OCI-LY1 (cell line): Measurements from ENCODE around the gene AFP.

Experiments used
- H2AFZ ChIP-seq: fragments of 200-600 bp; sonication (generic), shearing (Covaris generic); 2 replicates; pipeline ENCODE4 v1.6.0; 2014; ENCODE audit warnings: antibody characterized with exemption, mild to moderate bottlenecking, low read length
- H3F3A ChIP-seq: fragments of 200-600 bp; sonication (generic), shearing (Covaris generic); 2 replicates; pipeline ENCODE4 v1.6.0; 2014; ENCODE audit warnings: mild to moderate bottlenecking, antibody characterized with exemption, low read length, moderate library complexity; ENCODE audit not compliant: insufficient read depth
- H3K27ac ChIP-seq: fragments of 200-600 bp; sonication (generic); 2 replicates; pipeline ENCODE4 v1.5.1; 2014; ENCODE audit warnings: low read length, mixed run types, mild to moderate bottlenecking, low read depth; ENCODE audit not compliant: poor library complexity, severe bottlenecking
- H3K27me3 ChIP-seq: fragments of 200-600 bp; sonication (generic); 2 replicates; pipeline ENCODE4 v1.6.0; 2014; ENCODE audit warnings: antibody characterized with exemption, mild to moderate bottlenecking, low read length, moderate library complexity; ENCODE audit not compliant: insufficient read depth
- H3K36me3 ChIP-seq: fragments of 200-600 bp; sonication (generic); 2 replicates; pipeline ENCODE4 v1.6.1; 2014; ENCODE audit warnings: mild to moderate bottlenecking, antibody characterized with exemption, low read length, moderate library complexity, mixed read lengths; ENCODE audit not compliant: insufficient read depth
- H3K4me1 ChIP-seq: fragments of 200-600 bp; sonication (generic); 2 replicates; pipeline ENCODE4 v1.5.1; 2014; ENCODE audit warnings: mild to moderate bottlenecking, low read length, moderate library complexity; ENCODE audit not compliant: insufficient read depth, severe bottlenecking
- H3K4me2 ChIP-seq: fragments of 200-600 bp; sonication (generic), shearing (Covaris generic); 2 replicates; pipeline ENCODE4 v1.6.1; 2014; ENCODE audit warnings: low read length
- H3K4me3 ChIP-seq: fragments of 200-600 bp; sonication (generic); 2 replicates; pipeline ENCODE4 v1.5.1; 2014; ENCODE audit warnings: low read length, low read depth, mild to moderate bottlenecking, mixed read lengths; ENCODE audit not compliant: poor library complexity, severe bottlenecking
- H3K79me2 ChIP-seq: fragments of 200-600 bp; shearing (Covaris generic); 2 replicates; pipeline ENCODE4 v1.6.1; 2016; ENCODE audit warnings: mixed run types, low read length, mixed read lengths; ENCODE audit not compliant: insufficient read depth
- H3K9ac ChIP-seq: fragments of 200-600 bp; sonication (generic), shearing (Covaris generic); 2 replicates; pipeline ENCODE4 v1.6.1; 2014; ENCODE audit warnings: mild to moderate bottlenecking, low read length, mixed read lengths
- H3K9me2 ChIP-seq: fragments of 200-600 bp; sonication (generic), shearing (Covaris generic); 2 replicates; pipeline ENCODE4 v1.6.1; 2014; ENCODE audit warnings: low read depth, mild to moderate bottlenecking, low read length, mixed read lengths
- H3K9me3 ChIP-seq: fragments of 200-600 bp; shearing (Covaris generic); 2 replicates; pipeline ENCODE4 v1.6.1; 2014; ENCODE audit warnings: low read length, mixed read lengths
- H4K20me1 ChIP-seq: fragments of 200-600 bp; sonication (generic), shearing (Covaris generic); 2 replicates; pipeline ENCODE4 v1.6.0; 2016; ENCODE audit warnings: mild to moderate bottlenecking, low read length; ENCODE audit not compliant: insufficient read depth
- CTCF ChIP-seq: fragments of 200-600 bp; sonication (generic), shearing (Covaris generic); IDR thresholded peaks from 2 replicates; pipeline ENCODE4 v1.5.1; 2017; ENCODE audit warnings: mild to moderate bottlenecking, antibody characterized with exemption, low read length, moderate library complexity, mixed read lengths
- EZH2 ChIP-seq: fragments of 200-600 bp; sonication (generic), shearing (Covaris generic); IDR thresholded peaks from 2 replicates; pipeline ENCODE4 v1.8.0; 2017; ENCODE audit warnings: borderline replicate concordance, mixed run types, mild to moderate bottlenecking, antibody characterized with exemption, low read length, moderate library complexity, mixed read lengths

Gene AFP

DNA sequence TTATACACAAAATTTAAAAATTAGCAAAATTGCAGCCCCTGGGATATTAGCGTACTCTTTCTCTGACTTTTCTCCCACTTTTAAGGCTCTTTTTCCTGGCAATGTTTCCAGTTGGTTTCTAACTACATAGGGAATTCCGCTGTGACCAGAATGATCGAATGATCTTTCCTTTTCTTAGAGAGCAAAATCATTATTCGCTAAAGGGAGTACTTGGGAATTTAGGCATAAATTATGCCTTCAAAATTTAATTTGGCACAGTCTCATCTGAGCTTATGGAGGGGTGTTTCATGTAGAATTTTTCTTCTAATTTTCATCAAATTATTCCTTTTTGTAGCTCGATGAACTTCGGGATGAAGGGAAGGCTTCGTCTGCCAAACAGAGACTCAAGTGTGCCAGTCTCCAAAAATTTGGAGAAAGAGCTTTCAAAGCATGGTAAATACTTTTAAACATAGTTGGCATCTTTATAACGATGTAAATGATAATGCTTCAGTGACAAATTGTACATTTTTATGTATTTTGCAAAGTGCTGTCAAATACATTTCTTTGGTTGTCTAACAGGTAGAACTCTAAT lies 26.0 kb upstream of the AFP start:
- no peak for TF ChIP-seq CTCF
- TF ChIP-seq EZH2: no peak
- Histone ChIP-seq H3K9me2 (no peaks in the 10 kb centered on the region), H3K36me3 (no peaks in the 10 kb centered on the region), H3K9me3 (no peaks in the 10 kb centered on the region), H3K79me2 (no peaks in the 10 kb centered on the region), H3K4me2 (no peak overlapping the region), H3K27me3 (no peaks in the 10 kb centered on the region), H3K27ac (no peak overlapping the region), H4K20me1 (no peaks in the 10 kb centered on the region; the same call in 1 of the 2 replicates), H3K4me1 (no peaks in the 10 kb centered on the region), H3K4me3 (no peak overlapping the region), H2AFZ (no peak overlapping the region), H3K9ac (no peak overlapping the region), H3F3A (no peaks in the 10 kb centered on the region)

DNA sequence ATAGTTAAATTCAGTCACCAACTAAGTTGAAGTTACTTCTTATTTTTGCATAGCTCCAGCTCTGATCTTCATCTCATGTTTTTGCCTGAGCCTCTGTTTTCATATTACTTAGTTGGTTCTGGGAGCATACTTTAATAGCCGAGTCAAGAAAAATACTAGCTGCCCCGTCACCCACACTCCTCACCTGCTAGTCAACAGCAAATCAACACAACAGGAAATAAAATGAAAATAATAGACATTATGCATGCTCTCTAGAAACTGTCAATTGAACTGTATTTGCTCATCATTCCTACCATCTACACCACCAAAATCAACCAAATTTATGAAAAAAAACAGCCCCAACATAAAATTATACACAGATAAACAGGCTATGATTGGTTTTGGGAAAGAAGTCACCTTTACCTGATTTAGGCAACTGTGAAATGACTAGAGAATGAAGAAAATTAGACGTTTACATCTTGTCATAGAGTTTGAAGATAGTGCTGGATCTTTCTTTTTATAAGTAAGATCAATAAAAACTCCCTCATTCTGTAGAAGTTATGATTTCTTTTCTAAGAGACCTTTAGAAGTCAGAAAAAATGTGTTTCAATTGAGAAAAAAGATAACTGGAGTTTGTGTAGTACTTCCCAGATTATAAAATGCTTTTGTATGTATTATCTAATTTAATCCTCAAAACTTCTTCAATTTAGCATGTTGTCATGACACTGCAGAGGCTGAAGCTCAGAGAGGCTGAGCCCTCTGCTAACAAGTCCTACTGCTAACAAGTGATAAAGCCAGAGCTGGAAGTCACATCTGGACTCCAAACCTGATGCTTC lies 24.9 kb upstream of the AFP start:
- Histone ChIP-seq H3K27me3 (no peaks in the 10 kb centered on the region), H3K27ac (no peak overlapping the region), H3F3A (no peaks in the 10 kb centered on the region), H3K4me2 (no peak overlapping the region), H3K9me2 (no peaks in the 10 kb centered on the region), H3K4me1 (no peaks in the 10 kb centered on the region), H3K36me3 (no peaks in the 10 kb centered on the region), H2AFZ (no peak overlapping the region), H3K4me3 (no peak overlapping the region), H4K20me1 (no peaks in the 10 kb centered on the region; the same call in 1 of the 2 replicates), H3K9me3 (no peaks in the 10 kb centered on the region), H3K9ac (no peak overlapping the region), H3K79me2 (no peaks in the 10 kb centered on the region)
- TF ChIP-seq EZH2 (no peak), CTCF (no peak)

DNA sequence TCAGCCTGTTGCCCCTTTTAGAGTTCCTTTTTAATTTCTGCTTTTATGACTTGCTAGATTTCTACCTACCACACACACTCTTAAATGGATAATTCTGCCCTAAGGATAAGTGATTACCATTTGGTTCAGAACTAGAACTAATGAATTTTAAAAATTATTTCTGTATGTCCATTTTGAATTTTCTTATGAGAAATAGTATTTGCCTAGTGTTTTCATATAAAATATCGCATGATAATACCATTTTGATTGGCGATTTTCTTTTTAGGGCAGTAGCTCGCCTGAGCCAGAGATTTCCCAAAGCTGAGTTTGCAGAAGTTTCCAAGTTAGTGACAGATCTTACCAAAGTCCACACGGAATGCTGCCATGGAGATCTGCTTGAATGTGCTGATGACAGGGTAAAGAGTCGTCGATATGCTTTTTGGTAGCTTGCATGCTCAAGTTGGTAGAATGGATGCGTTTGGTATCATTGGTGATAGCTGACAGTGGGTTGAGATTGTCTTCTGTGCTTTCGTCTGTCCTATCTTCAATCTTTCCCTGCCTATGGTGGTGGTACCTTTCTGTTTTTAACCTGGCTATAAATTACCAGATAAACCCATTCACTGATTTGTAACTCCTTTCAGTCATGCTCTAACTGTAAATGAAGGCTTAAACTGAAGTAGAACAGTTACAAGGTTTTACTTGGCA lies 24.1 kb upstream of the AFP start:
- Histone ChIP-seq H2AFZ (no peak overlapping the region), H3K4me2 (no peak overlapping the region), H3K9me3 (no peaks in the 10 kb centered on the region)

More for the DNA sequence above, 24.1 kb upstream of the AFP start:
- no peaks in the 10 kb centered on the region for H3F3A ChIP-seq
- no peaks in the 10 kb centered on the region; the same call in 1 of the 2 replicates for H4K20me1 ChIP-seq
- H3K9me2 ChIP-seq: no peaks in the 10 kb centered on the region
- no peak for TF ChIP-seq CTCF
- no peak for TF ChIP-seq EZH2
- H3K79me2 ChIP-seq: no peaks in the 10 kb centered on the region
- no peaks in the 10 kb centered on the region for H3K4me1 ChIP-seq
- no peak overlapping the region for H3K27ac ChIP-seq
- no peaks in the 10 kb centered on the region for H3K27me3 ChIP-seq
- H3K9ac ChIP-seq: no peak overlapping the region
- no peaks in the 10 kb centered on the region for H3K36me3 ChIP-seq
- H3K4me3 ChIP-seq: no peak overlapping the region
